GM19395 (cell line): Measurements from ENCODE around the gene OR5J2.
"Not testable (repeated sequence)": the region's sequence is repeated elsewhere in the genome, so short reads cannot be mapped to it uniquely, and the experiment has no call there.

Source experiments
- ATAC-seq: cut with Tn5 transposase; IDR thresholded peaks from one replicate; pipeline ENCODE4 v1.9.1; 2021; ENCODE audit warnings: mild to moderate bottlenecking, moderate library complexity; ENCODE audit not compliant: unreplicated experiment

OR5J2 gene

DNA sequence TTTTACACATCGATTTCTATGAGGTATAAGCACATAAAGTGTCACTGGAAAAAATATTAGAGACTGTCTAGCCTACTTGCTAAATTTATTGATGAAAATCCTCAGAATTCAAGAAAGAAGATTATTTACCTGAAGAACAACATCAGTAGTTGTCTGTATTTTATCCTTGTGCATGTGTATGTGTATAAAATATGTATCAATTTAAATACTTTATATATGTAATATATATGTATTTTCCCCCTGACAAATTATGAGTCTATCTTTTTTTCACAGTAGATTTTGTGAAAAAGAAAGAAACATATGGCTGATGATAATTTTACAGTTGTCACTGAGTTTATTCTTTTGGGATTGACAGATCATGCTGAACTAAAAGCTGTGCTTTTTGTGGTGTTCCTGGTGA lies at the start of gene OR5J2:
TSS of gene OR5J2 (plus strand) at position 301 of the 400 bp plus-strand sequence. CDS start at position 301, 0 bp downstream.
- ATAC-seq: no peak

DNA sequence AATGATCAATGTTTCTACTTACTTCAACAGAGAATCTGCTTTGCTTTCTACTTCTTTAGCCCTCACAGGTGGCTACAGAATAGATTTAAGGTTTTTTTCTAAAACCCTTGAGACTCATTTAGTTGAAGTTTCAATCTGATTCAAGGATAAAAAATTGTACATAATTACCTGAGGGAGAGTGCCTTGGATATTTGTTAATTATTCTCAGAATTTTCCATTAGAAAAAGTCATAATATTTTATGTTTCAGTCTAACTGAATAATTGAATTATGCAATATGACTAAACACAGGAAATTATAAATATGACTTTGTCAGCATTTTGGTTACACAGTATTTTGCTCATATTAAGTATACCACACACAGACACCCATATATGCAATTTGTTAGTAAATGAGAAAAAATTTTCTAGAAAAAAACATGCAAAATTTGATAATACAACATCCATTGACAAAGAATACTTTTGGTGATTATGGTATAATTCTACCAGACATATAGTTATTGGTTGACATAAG lies 36.2 kb upstream of the OR5J2 start, which contains the start of gene OR8J3:
TSS of gene OR8J3 (minus strand) at position 51 of the 511 bp plus-strand sequence. CDS start 2,483 bp downstream, outside the sequence.
- ATAC-seq: no peak

DNA sequence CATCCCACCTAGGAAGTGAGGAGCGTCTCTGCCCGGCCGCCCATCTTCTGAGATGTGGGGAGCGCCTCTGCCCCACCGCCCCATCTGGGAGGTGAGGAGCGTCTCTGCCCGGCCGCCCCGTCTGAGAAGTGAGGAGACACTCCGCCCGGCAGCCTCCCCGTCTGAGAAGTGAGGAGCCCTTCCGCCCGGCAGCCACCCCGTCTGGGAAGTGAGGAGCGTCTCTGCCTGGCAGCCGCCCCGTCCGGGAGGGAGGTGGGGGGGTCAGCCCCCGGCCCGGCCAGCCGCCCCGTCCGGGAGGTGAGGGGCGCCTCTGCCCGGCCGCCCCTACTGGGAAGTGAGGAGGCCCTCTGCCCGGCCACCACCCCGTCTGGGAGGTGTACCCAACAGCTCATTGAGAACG lies 32.7 kb upstream of the OR5J2 start:
- ATAC-seq: not testable (repeated sequence)

DNA sequence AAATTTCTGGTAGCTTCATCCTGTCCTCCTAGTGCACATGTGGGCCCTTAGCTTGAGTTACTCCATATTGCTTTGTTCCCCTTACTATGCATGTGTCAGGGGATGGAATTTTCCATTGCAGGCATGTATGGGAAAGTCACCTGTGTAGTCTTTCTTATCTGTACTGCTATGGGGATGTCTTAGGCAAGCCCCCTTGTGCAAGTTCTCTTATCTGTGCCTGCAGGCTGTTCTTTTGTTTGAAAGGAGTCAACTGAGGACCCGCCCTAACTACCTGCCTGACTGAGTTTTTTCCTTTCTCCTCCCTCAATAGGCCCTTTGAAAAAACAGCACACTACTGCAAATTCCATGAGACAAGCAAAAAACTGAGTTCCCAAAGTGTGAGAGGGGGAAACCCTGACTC lies 25.0 kb upstream of the OR5J2 start:
- no peak for ATAC-seq

DNA sequence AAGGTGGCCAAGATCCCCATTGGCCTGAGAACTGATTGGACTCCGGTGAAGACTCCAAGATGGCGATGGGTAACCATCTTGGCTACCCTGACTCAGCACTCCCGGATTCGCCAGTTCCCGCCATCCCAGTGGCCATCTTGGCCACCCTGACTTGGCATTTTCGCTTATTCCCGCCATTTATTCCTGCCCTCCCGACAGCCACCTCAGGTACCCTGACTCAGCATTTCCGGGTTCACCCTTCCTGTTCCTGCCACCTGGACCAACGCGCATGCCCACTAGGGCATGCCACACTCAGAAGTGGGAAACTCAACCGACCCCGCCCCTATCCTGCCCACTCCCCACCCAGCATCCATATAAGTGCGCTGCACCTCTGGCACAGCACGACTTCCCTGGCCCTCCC lies 24.1 kb upstream of the OR5J2 start:
- no peak for ATAC-seq

DNA sequence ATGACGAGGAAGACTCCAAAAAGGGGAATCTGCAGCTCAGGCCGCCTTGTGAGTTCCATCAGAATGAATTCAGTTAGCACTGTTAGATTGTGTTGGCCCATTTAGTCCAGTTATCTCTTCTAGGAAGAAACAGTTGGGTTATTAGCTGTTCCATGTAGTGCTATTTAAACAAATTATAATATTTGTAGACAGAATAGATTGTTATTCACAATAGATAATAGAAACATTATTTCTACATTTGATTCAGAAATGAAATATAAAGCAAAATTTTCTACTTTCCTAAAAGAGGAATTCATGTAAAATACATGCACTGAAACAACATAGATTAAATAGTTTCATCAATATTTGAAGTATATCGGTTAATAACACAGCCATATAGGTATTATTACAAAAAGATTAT lies 16.2 kb upstream of the OR5J2 start, which contains the start of gene OR8K5:
TSS of gene OR8K5 (minus strand) at position 101 of the 400 bp plus-strand sequence. CDS start at position 101, 0 bp downstream.
- no peak for ATAC-seq

DNA sequence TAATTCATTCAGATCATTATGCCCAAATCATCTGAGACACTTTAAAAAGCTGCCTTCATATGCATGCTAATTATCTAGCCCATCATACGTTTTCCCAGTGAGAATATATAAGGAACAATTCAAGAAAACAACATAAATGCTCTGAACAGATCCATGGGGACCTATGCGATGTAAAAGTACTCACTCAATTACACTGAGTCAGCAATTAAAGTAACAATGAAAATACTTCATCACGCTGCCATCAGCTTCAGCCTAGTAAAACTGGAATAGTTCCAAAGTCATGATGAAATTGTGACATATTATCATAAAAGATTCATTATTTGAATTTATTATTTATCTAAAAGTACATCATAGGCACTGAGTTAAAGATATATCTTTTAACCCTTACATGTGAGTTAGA lies 12.6 kb upstream of the OR5J2 start:
- no peak for ATAC-seq

DNA sequence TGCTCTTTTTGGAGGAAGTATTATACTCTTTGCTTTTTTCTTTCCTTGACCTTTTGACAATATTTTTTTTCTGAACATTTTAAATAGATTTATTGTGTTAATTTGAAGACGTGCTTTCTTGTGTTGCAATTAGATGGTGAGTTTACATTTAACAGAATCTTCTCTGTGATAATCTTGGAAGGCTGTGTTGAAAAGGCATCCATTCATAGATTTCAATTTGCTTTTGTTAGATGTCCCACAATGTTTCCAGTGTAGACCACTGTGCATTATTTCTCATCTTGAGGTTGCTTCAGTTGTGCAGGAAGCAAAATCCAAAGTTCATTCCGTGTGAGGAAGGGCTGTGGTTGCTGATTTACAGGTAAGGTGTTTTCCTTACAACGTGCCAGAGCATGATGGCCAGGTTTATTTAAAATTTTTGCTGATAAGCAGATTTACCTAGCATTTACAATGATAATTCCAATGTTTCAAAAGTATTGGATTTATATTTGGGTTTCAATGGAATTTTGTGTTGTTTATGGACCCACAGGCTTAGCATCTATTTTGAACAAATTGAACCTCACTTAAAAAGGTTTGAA lies 4.1 kb upstream of the OR5J2 start:
- ATAC-seq: no peak

DNA sequence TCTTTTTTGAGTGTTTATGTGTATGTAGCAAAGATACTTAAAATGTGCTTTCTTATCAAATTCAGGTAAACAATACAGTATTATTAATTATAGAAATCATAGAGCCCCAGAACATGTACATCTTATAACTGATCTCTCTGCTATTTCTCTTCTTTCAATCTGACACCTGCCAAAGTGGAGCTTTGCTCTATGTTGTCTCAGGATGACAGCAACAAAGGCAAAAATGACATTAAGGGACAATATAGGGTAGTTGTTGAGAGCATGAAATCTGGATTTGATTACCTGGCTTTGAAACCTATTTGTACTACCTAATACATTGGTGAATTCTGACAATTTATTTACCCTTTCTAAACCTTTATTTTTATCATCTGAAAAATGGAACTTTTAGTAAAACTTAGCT lies 7.0 kb downstream of the OR5J2 start:
- no peak for ATAC-seq

DNA sequence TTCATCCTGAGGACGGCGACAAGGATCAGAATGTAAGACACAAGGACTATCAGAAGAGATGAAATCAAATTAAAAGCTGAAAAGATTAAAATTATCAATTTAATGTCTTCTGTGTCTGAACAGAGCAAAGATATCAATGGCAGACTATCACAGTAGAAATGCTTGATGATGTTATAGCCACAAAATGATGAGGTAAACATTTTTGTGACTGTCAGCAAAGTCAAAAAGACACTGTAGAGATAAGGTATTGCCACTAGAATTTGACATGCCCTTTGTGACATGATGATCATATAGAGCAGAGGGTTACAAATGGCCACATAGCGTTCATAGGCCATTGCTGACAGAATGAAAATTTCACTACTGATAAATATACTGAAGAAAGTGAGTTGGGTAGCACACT lies 12.2 kb downstream of the OR5J2 start:
- ATAC-seq: no peak

DNA sequence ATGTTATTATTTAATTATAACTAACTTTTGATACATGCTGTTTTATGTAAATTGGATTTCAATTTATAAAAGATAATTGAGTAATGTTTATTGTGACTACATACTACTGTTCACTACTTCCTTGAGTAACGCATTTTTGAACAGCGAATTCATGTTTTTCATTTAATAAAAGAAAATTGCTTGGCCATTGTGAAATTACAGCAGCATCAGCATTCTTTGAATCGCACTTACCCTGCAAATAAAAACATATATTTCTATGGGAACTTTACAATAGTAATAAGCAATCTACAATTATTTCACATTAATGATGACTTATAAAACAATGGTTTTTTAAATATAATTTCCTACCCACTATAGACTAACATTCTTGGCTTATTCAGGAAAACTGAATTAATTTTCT lies 20.3 kb downstream of the OR5J2 start:
- no peak for ATAC-seq

DNA sequence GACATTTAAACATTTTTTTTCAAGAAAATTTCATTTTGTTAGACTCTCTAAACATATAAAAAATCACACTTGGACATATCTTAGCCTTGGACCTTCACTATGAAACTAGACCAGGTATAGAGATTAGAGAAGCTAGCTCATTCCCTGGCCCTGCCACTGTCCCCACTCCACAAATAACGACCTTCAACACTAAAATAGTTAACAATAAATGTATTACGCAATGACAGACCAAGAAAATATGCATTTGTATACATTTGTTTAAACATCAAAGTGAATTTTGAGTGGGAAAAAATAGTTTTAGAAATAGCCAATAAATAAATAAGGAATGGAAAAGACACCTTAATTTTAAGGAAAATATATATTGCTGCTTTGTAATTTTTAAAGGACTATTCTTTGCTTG lies 20.9 kb downstream of the OR5J2 start:
- ATAC-seq: no peak

DNA sequence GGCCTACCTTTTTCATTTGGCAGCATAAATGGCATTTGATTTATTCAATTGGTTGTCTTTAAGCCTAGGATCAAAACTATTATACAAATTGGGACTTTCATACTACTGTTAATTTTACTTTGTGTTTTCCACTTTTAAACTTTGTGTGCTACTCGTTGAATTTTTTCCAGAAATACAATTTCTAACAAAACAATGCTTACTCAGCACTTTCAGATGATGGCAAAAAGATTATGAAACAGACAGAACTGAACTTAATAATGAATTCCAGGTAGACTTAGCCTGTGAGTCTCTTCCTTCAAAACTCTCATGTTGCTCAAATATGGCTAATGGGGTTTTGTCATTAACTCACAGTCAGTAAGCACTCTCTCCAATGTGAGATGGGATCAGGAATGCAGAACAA lies 31.4 kb downstream of the OR5J2 start:
- no peak for ATAC-seq

DNA sequence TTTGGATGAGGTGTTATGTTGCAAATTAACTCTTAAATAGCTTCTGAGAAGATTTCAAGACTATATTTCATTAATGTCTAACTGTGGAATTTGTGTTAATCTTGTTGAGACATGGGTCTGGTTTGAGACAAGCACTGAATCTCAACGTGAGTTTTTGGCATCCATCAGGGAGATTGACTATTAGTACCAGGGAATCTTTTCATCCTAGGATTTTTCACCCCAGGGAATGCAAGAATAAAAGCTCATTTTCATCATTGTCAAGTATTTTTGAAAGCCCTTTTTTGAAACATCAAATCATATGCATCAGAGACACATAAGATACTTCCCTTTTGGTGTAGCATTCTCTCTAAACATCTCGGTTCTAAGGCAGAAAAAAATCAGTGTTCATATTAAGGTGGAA lies 38.1 kb downstream of the OR5J2 start:
- ATAC-seq: no peak

DNA sequence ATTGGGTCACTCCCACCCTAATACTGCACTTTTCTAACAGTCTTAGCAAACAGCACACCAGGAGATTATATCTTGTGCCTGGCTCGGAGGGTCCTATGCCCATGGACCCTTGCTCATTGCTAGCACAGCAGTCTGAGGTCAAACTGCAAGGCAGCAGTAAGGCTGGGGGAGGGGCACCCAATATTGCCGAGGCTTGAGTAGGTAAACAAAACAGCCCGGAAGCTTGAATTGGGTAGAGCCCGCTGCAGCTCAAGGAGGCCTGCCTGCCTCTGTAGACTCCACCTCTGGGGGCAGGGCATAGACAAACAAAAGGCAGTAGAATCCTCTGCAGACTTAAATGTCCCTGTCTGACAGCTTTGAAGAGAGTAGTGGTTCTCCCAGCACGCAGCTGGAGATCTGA lies 43.3 kb downstream of the OR5J2 start:
- not testable (repeated sequence) for ATAC-seq
